Measurements from ENCODE around the gene FRYL.
"Not testable (repeated sequence)": the region's sequence is repeated elsewhere in the genome, so short reads cannot be mapped to it uniquely, and the experiment has no call there.

The FRYL gene

GRCh38 chr4:48755281-48755680 is 24.8 kb downstream of the FRYL start:
- ATAC-seq (replicated peaks; ENCODE audit: extremely low read depth, poor library complexity, severe bottlenecking): no peak
- Mint-ChIP-seq H3K27ac (ENCODE audit: low read depth) (no peak overlapping the region), H3K9me3 (no peaks in the 10 kb centered on the region), H3K27me3 (no peaks in the 10 kb centered on the region), H3K36me3 (ENCODE audit: insufficient read depth) (peaks cover 4% of the 10 kb centered on the region), H3K4me3 (no peak overlapping the region), H3K4me1 (peaks cover 73% of the 10 kb centered on the region)
- no peak for DNase-seq (ENCODE audit: low spot score in 2 of 2)

GRCh38 chr4:48753159-48753558 is 26.9 kb downstream of the FRYL start:
- no peak overlapping the region for H3K27ac Mint-ChIP-seq (ENCODE audit: low read depth)

GRCh38 chr4:48752726-48753125 is 27.4 kb downstream of the FRYL start:
- Mint-ChIP-seq H3K36me3 (ENCODE audit: insufficient read depth) (peaks cover 4% of the 10 kb centered on the region), H3K27me3 (no peaks in the 10 kb centered on the region), H3K27ac (ENCODE audit: low read depth) (peak overlapping the region; percentile 44), H3K4me3 (no peak overlapping the region), H3K4me1 (peaks cover 80% of the 10 kb centered on the region), H3K9me3 (no peaks in the 10 kb centered on the region)
- DNase-seq (ENCODE audit: low spot score in 2 of 2): no peak
- ATAC-seq (replicated peaks; ENCODE audit: extremely low read depth, poor library complexity, severe bottlenecking): no peak

More at GRCh38 chr4:48753159-48753558, 26.9 kb downstream of the FRYL start:
- Mint-ChIP-seq H3K9me3 (no peaks in the 10 kb centered on the region), H3K4me3 (no peak overlapping the region), H3K27me3 (no peaks in the 10 kb centered on the region), H3K4me1 (peaks cover 79% of the 10 kb centered on the region), H3K36me3 (ENCODE audit: insufficient read depth) (peaks cover 4% of the 10 kb centered on the region)
- ATAC-seq (replicated peaks; ENCODE audit: extremely low read depth, poor library complexity, severe bottlenecking): no peak
- no peak for DNase-seq (ENCODE audit: low spot score in 2 of 2)

GRCh38 chr4:48752246-48752645 is 27.8 kb downstream of the FRYL start:
- DNase-seq (ENCODE audit: low spot score in 2 of 2) (no peak), ATAC-seq (replicated peaks; ENCODE audit: extremely low read depth, poor library complexity, severe bottlenecking) (no peak)
- Mint-ChIP-seq H3K4me1 (peaks cover 76% of the 10 kb centered on the region), H3K27ac (ENCODE audit: low read depth) (peak overlapping the region; percentile 44), H3K4me3 (no peak overlapping the region), H3K27me3 (no peaks in the 10 kb centered on the region), H3K36me3 (ENCODE audit: insufficient read depth) (peaks cover 4% of the 10 kb centered on the region), H3K9me3 (no peaks in the 10 kb centered on the region)

- peaks cover 67% of the 10 kb centered on the region for H3K4me1 Mint-ChIP-seq
Observed at GRCh38 chr4:48748949-48749596, 31.0 kb downstream of the FRYL start.

GRCh38 chr4:48746608-48747362 is 33.3 kb downstream of the FRYL start:
- Mint-ChIP-seq H3K36me3 (ENCODE audit: insufficient read depth) (peaks cover 2% of the 10 kb centered on the region), H3K4me1 (peaks cover 67% of the 10 kb centered on the region), H3K27me3 (no peaks in the 10 kb centered on the region), H3K27ac (ENCODE audit: low read depth) (peak overlapping the region; percentile 58), H3K4me3 (no peak overlapping the region), H3K9me3 (no peaks in the 10 kb centered on the region)
- DNase-seq (ENCODE audit: low spot score in 2 of 2) (no peak), ATAC-seq (replicated peaks; ENCODE audit: extremely low read depth, poor library complexity, severe bottlenecking) (peak; percentile 76)

More at GRCh38 chr4:48748949-48749596, 31.0 kb downstream of the FRYL start:
- Mint-ChIP-seq H3K27me3 (no peaks in the 10 kb centered on the region), H3K4me3 (no peak overlapping the region), H3K36me3 (ENCODE audit: insufficient read depth) (peaks cover 6% of the 10 kb centered on the region), H3K9me3 (no peaks in the 10 kb centered on the region), H3K27ac (ENCODE audit: low read depth) (no peak overlapping the region)
- no peak for DNase-seq (ENCODE audit: low spot score in 2 of 2)
- no peak for ATAC-seq (replicated peaks; ENCODE audit: extremely low read depth, poor library complexity, severe bottlenecking)

- DNase-seq (ENCODE audit: low spot score in 2 of 2); H3K27ac Mint-ChIP-seq (ENCODE audit: low read depth); H3K27me3 Mint-ChIP-seq; H3K9me3 Mint-ChIP-seq; ATAC-seq (replicated peaks; ENCODE audit: extremely low read depth, poor library complexity, severe bottlenecking); H3K36me3 Mint-ChIP-seq (ENCODE audit: insufficient read depth); H3K4me3 Mint-ChIP-seq: not testable (repeated sequence)
- H3K4me1 Mint-ChIP-seq: peaks cover 62% of the 10 kb centered on the region
Observed at GRCh38 chr4:48745223-48745622, 34.9 kb downstream of the FRYL start.

GRCh38 chr4:48742412-48742811 is 37.7 kb downstream of the FRYL start:
- no peak for ATAC-seq (replicated peaks; ENCODE audit: extremely low read depth, poor library complexity, severe bottlenecking)
- no peaks in the 10 kb centered on the region for H3K9me3 Mint-ChIP-seq
- H3K27ac Mint-ChIP-seq (ENCODE audit: low read depth): no peak overlapping the region
- no peak for DNase-seq (ENCODE audit: low spot score in 2 of 2)
- no peaks in the 10 kb centered on the region for H3K27me3 Mint-ChIP-seq
- H3K36me3 Mint-ChIP-seq (ENCODE audit: insufficient read depth): peaks cover 2% of the 10 kb centered on the region
- peaks cover 75% of the 10 kb centered on the region for H3K4me1 Mint-ChIP-seq
- no peak overlapping the region for H3K4me3 Mint-ChIP-seq

GRCh38 chr4:48739560-48740019 is 40.5 kb downstream of the FRYL start:
- DNase-seq (ENCODE audit: low spot score in 2 of 2) (no peak), ATAC-seq (replicated peaks; ENCODE audit: extremely low read depth, poor library complexity, severe bottlenecking) (peak; percentile 29)
- H3K4me3 Mint-ChIP-seq: no peak overlapping the region
- no peaks in the 10 kb centered on the region for H3K27me3 Mint-ChIP-seq
- H3K9me3 Mint-ChIP-seq: no peaks in the 10 kb centered on the region
- peaks cover 79% of the 10 kb centered on the region for H3K4me1 Mint-ChIP-seq
- H3K27ac Mint-ChIP-seq (ENCODE audit: low read depth): no peak overlapping the region
- no peaks in the 10 kb centered on the region for H3K36me3 Mint-ChIP-seq (ENCODE audit: insufficient read depth)

- H3K27ac Mint-ChIP-seq (ENCODE audit: low read depth): no peak overlapping the region
- no peak overlapping the region for H3K4me3 Mint-ChIP-seq
- DNase-seq (ENCODE audit: low spot score in 2 of 2) (no peak), ATAC-seq (replicated peaks; ENCODE audit: extremely low read depth, poor library complexity, severe bottlenecking) (no peak)
- no peaks in the 10 kb centered on the region for H3K36me3 Mint-ChIP-seq (ENCODE audit: insufficient read depth)
- no peaks in the 10 kb centered on the region for H3K9me3 Mint-ChIP-seq
- peaks cover 79% of the 10 kb centered on the region for H3K4me1 Mint-ChIP-seq
- H3K27me3 Mint-ChIP-seq: no peaks in the 10 kb centered on the region
Observed at GRCh38 chr4:48738856-48739255, 41.2 kb downstream of the FRYL start.

GRCh38 chr4:48728906-48729496 is 51.1 kb downstream of the FRYL start:
- Mint-ChIP-seq H3K4me3 (peak overlapping the region; percentile 60), H3K27ac (ENCODE audit: low read depth) (peak overlapping the region; percentile 87), H3K4me1 (peaks cover 87% of the 10 kb centered on the region)
- not testable (repeated sequence) for DNase-seq (ENCODE audit: low spot score in 2 of 2); H3K9me3 Mint-ChIP-seq; H3K27me3 Mint-ChIP-seq; H3K36me3 Mint-ChIP-seq (ENCODE audit: insufficient read depth)
- peak; percentile 19 for ATAC-seq (replicated peaks; ENCODE audit: extremely low read depth, poor library complexity, severe bottlenecking)

GRCh38 chr4:48727666-48728459 is 52.2 kb downstream of the FRYL start:
- H3K4me3 Mint-ChIP-seq: peak overlapping the region; percentile 60
- no peak for DNase-seq (ENCODE audit: low spot score in 2 of 2)
- H3K9me3 Mint-ChIP-seq: no peaks in the 10 kb centered on the region
- peaks cover 8% of the 10 kb centered on the region for H3K36me3 Mint-ChIP-seq (ENCODE audit: insufficient read depth)
- H3K4me1 Mint-ChIP-seq: peaks cover 88% of the 10 kb centered on the region
- no peak for ATAC-seq (replicated peaks; ENCODE audit: extremely low read depth, poor library complexity, severe bottlenecking)
- H3K27me3 Mint-ChIP-seq: no peaks in the 10 kb centered on the region
- H3K27ac Mint-ChIP-seq (ENCODE audit: low read depth): peak overlapping the region; percentile 87
